Thyroid gland (tissue), 4 donors: ENCODE data around the gene WASF2. TPM values are rescaled to one million over a fixed set of nuclear protein-coding genes. Genes with fewer than 3 reads are reported as not detected.

ENCODE experiments used
- DNase-seq, 2 donors: peaks; one replicate each; pipeline ENCODE4 v3.0.0-alpha.2; 2019
- H3K27ac ChIP-seq, 3 donors: fragments of 200-600 bp; sonication (generic); 1 replicate in 2 of 3; 2 replicates in 1 of 3; pipeline ENCODE4 v1.5.1; 2016 to 2019; ENCODE audit warnings: mild to moderate bottlenecking in 1 of 3, moderate library complexity in 1 of 3
- H3K27me3 ChIP-seq: fragments of 200-600 bp; sonication (generic); one replicate; pipeline ENCODE4 v1.5.1; 2019
- H3K36me3 ChIP-seq, 2 donors: fragments of 200-600 bp; sonication (generic); one replicate each; pipeline ENCODE4 v1.5.1; 2016 to 2019
- H3K4me1 ChIP-seq, 2 donors: fragments of 200-600 bp; sonication (generic); one replicate each; pipeline ENCODE4 v1.5.1; 2017 to 2019
- H3K4me3 ChIP-seq, 3 donors: fragments of 200-600 bp; sonication (generic); replicated peaks in 1 of 3; 1 replicate in 2 of 3; 2 replicates in 1 of 3; pipeline ENCODE4 v1.5.1; 2016; ENCODE audit warnings: mild to moderate bottlenecking in 1 of 3
- H3K9me3 ChIP-seq: fragments of 200-600 bp; sonication (generic); one replicate; pipeline ENCODE4 v1.5.1; 2017
- POLR2A ChIP-seq, 2 donors: fragments of 450-650 bp; IDR thresholded peaks; one replicate each; pipeline ENCODE4 v1.6.1; 2017; ENCODE audit warnings: antibody characterized with exemption in 2 of 2, mild to moderate bottlenecking in 2 of 2, moderate library complexity in 1 of 2
- WGBS, 2 donors: methylation state at CpG; one replicate each; pipeline ENCODE4 v1.1.5; 2017; 5-methylcytosine and 5-hydroxymethylcytosine counted together
- intact Hi-C: fragments of 100-400 bp; cut with DNase I; formaldehyde crosslinking; loops from one replicate; pipeline ENCODE4 v1.15.1; 2023
- total RNA-seq, 4 donors: library from RNA; depleted of rRNA; stranded (reverse); fragments of >200 nt; gene quantifications; one replicate each; pipeline ENCODE4 v1.2.3, GENCODE V29; 2016
- TF ChIP-seq, protein P1 (sequence below), 6 experiments: fragments of 200-600 bp in 3 of 6; fragments of 450-650 bp in 3 of 6; sonication (generic) in 3 of 6; IDR thresholded peaks; one replicate each; pipeline ENCODE4 v1.5.1; 2016 to 2019; ENCODE audit warnings: antibody characterized with exemption in 6 of 6, mild to moderate bottlenecking in 2 of 6, inconsistent platforms in 1 of 6, moderate library complexity in 1 of 6

WASF2 gene
- total RNA-seq, 4 donors from 2014 or later: 38.3 to 47.7 (median 46.7) TPM

DNA sequence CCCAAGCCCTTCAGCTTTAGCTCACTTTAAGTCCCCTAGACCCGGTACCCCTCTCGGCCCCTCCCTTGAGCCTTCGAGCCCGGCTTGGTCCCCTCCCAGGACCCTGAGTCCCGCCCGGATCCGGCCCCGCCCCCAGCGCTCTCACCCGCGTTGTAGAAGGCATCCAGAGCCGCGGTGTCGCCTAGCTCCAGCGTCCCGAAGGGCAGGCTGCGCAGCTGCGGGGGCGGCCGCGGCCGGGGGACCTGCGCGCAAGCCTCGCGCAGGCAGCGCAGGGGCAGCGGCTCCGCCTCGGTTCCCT is 123.9 kb downstream of the WASF2 start:
- peaks cover 14 to 31% of the 10 kb centered on the region in 2 donors for H3K36me3 ChIP-seq
- TF ChIP-seq, protein P1, sequence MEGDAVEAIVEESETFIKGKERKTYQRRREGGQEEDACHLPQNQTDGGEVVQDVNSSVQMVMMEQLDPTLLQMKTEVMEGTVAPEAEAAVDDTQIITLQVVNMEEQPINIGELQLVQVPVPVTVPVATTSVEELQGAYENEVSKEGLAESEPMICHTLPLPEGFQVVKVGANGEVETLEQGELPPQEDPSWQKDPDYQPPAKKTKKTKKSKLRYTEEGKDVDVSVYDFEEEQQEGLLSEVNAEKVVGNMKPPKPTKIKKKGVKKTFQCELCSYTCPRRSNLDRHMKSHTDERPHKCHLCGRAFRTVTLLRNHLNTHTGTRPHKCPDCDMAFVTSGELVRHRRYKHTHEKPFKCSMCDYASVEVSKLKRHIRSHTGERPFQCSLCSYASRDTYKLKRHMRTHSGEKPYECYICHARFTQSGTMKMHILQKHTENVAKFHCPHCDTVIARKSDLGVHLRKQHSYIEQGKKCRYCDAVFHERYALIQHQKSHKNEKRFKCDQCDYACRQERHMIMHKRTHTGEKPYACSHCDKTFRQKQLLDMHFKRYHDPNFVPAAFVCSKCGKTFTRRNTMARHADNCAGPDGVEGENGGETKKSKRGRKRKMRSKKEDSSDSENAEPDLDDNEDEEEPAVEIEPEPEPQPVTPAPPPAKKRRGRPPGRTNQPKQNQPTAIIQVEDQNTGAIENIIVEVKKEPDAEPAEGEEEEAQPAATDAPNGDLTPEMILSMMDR (IDR thresholded peaks at IDR 0.05): no peak
- peak; percentile 24 to 49 for TF ChIP-seq POLR2A (IDR thresholded peaks at IDR 0.05)
- peaks cover 5 to 20% of the 10 kb centered on the region in 2 donors for H3K4me1 ChIP-seq
- peak overlapping the region; percentile 86 to 95 (median 94) for H3K27ac ChIP-seq
- peak overlapping the region; percentile 10 to 63 (median 51) for H3K4me3 ChIP-seq
- H3K9me3 ChIP-seq: no peaks in the 10 kb centered on the region
- no peaks in the 10 kb centered on the region for H3K27me3 ChIP-seq
- 0% methylated on average over 8 to 13 of the region's 30 CpGs for WGBS, 2 donors
- intact Hi-C loops: no loop called here
- peak; percentile 88 to 92 for DNase-seq

DNA sequence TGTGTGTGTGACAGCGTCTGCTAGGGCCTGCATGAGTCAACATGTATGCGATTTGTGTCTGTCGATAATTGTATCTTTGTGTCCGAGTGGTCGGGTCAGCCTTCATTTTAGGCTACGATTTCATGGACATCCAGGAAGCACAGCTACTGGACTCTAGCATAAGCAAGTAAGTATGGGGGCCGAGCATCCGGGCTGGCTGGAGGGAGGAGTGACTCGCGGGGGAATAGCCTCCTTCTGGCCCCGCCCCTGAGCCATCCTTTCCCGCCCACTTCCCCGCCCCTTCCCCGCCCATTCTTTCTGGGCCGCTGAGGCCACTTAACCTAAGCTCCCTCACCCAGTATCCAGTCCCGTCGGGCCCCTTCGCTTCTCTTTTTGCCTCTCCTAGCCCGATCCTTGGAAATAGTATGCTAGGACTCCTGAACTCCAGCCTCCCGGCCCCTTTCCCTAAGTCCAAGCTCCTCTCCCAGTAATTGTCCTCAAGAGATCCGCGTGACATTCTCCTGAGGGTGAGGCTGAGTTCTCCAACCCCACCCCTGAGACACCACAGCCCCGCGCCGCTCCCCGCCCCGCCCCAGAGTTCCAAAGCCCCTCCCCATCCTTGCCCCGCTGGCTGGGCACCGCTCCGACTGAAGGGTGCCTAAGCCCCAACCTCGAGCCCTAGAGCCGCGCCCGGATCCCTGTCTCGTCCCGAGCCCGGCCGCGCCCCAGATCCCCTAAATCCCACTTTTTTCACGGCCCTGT is 124.4 kb downstream of the WASF2 start:
- peaks cover 5 to 20% of the 10 kb centered on the region in 2 donors for H3K4me1 ChIP-seq
- peak overlapping the region; percentile 10 to 63 (median 51) for H3K4me3 ChIP-seq
- no peaks in the 10 kb centered on the region for H3K9me3 ChIP-seq
- intact Hi-C loops: no loop called here
- 4 to 5% methylated on average over 35 to 40 of the region's 40 CpGs for WGBS, 2 donors
- peak overlapping the region; percentile 86 to 95 (median 94) for H3K27ac ChIP-seq
- H3K36me3 ChIP-seq: peaks cover 15 to 36% of the 10 kb centered on the region in 2 donors
- peak in 1 of 2 donors; percentile 63 for TF ChIP-seq POLR2A (IDR thresholded peaks at IDR 0.05)
- TF ChIP-seq, protein P1 (IDR thresholded peaks at IDR 0.05): no peak
- DNase-seq: peak; percentile 88
- H3K27me3 ChIP-seq: no peaks in the 10 kb centered on the region

DNA sequence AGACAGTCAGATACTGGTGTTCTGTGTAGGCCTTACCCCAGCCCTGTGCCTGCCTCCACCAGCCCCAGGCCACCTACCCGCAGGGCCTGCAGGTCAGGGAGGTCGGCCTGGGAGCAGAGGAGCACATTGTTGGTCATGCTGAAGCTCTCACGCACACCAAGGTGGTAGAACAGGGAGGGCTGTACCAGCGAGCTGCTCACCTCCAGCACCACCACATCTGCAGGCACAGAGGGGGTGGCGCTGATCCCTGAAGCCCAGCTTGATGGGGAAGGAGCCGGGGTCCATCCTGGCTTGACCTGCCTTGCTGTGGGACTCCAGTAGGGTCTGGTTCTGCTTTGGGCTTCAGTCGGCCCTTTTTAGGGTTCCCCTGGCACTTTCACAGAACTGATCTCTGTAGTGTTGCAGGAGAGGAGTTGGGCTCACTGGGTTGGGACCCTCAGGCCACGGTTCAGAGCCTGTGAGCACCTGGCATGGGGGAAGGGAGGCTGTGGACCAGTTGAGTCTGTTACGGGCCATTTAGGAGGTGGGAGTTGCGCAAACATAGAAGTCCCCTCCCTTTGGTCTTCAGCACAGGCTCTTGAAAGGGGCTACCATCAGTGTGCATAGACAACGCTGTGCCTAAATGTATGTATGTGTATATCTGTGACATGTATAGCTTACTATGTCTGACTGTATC is 125.1 kb downstream of the WASF2 start:
- H3K27me3 ChIP-seq: no peaks in the 10 kb centered on the region
- peaks cover 15 to 37% of the 10 kb centered on the region in 2 donors for H3K36me3 ChIP-seq
- H3K4me1 ChIP-seq: peaks cover 5 to 20% of the 10 kb centered on the region in 2 donors
- H3K9me3 ChIP-seq: no peaks in the 10 kb centered on the region
- no peak for DNase-seq
- H3K4me3 ChIP-seq: peak overlapping the region in 1 of 3 donors; percentile 63
- TF ChIP-seq, protein P1 (IDR thresholded peaks at IDR 0.05): no peak
- TF ChIP-seq POLR2A (IDR thresholded peaks at IDR 0.05): no peak
- 58 to 70% methylated on average over 7 of the region's 11 CpGs for WGBS, 2 donors
- H3K27ac ChIP-seq: peak overlapping the region in 2 of 3 donors; percentile 94 to 95
- intact Hi-C loops: no loop called here

DNA sequence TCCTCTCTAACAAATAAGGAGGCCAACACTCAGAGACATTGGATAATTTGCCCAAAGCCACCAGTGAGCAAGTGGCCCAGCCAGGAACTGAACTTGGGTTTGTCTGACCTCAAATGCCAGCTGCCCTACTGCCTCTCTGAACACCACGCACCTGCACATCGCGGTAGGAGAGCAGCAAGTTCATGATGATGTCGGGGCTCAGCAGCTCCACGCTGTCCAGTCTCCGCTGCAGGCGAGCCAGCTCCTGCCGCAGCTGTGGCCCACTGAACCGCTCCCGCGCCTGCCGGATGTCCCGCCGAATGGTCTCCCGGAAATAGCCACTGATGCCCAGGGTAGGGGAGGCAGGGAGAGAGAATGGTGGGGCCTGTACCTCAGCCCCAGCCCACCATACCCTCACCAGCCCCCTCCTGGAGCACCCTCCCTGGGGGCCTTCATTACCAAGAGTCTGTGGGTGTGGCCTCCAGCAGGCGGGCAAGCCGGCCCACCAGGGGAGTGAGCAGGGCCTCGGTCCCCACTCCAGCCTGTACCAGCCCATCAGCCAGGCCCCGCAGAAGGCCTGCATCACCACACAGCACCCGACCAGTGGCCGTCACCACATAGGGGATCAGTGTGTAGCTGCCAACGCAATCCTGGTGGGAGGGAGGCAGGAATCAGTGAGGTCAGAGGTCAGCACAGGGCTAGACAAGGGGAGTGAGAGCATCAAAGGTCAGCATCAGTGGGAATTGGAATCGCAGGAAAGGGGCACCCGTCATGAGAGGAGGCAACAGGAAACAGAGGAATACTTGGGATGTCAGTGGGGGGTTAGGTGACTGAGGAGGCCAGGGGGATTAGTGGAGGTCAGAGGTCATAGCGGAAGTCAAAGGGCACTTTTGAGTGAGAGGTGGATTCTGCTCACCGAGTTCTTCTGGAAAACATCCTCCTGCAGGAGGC is 125.9 kb downstream of the WASF2 start:
- 90 to 92% methylated on average over 22 to 23 of the region's 26 CpGs for WGBS, 2 donors

More for the DNA sequence above, 125.9 kb downstream of the WASF2 start:
- DNase-seq: no peak
- H3K9me3 ChIP-seq: no peaks in the 10 kb centered on the region
- no peak overlapping the region for H3K27ac ChIP-seq
- no peaks in the 10 kb centered on the region for H3K27me3 ChIP-seq
- H3K4me1 ChIP-seq: peaks cover 5 to 20% of the 10 kb centered on the region in 2 donors
- H3K4me3 ChIP-seq: no peak overlapping the region
- TF ChIP-seq POLR2A (IDR thresholded peaks at IDR 0.05): no peak
- TF ChIP-seq, protein P1 (IDR thresholded peaks at IDR 0.05): no peak
- intact Hi-C loops: no loop called here
- H3K36me3 ChIP-seq: peaks cover 15 to 37% of the 10 kb centered on the region in 2 donors
